Measurements from ENCODE around the gene UBR1.
A peak's percentile ranks its signal among the peaks of the same experiment; 100 is the strongest.
"Not testable (repeated sequence)": the region's sequence is repeated elsewhere in the genome, so short reads cannot be mapped to it uniquely, and the experiment has no call there.

The UBR1 gene

GRCh38 chr15:43105778-43106485, at the start of gene UBR1:
TSS of gene UBR1 (minus strand) at chr15:43106038. CDS start at chr15:43106022, 16 bp downstream.
- H3K36me3 Mint-ChIP-seq = peaks cover 27% of the 10 kb centered on the region
- peak within 1 kb of the TSS; percentile 96 for H3K4me3 Mint-ChIP-seq
- peak within 1 kb of the TSS; percentile 99 for H3K27ac Mint-ChIP-seq
- H3K9me3 Mint-ChIP-seq = no peaks in the 10 kb centered on the region
- ATAC-seq = peak; percentile 97
- H3K4me1 Mint-ChIP-seq = peaks cover 49% of the 10 kb centered on the region
- peak; percentile 72 to 94 for DNase-seq (ENCODE audit: low spot score in 2 of 2)

- no peak overlapping the region for H3K4me3 Mint-ChIP-seq
These were observed 47.4 kb upstream of the UBR1 start for GRCh38 chr15:43153269-43153668.

DNA sequence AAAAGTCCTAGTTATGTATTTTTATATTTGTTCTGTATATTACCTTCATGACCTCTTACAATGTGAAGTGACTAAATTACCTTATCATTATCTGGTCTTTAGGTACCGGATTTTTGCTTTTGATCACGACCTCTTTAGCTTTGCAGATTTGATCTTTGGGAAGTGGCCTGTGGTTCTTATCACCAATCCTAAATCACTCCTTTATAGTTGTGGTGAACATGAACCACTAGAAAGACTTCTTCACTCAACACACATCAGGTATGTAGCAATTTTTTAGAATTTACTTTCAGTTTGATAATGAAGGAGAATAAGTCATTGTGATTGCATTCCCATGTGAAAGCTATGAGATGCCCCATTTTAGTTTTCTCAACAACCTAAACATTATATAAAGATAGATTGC, 45.9 kb upstream of the UBR1 start:
- Mint-ChIP-seq H3K36me3 (peaks cover 96% of the 10 kb centered on the region), H3K4me3 (no peak overlapping the region), H3K4me1 (peaks cover 15% of the 10 kb centered on the region), H3K9me3 (no peaks in the 10 kb centered on the region), H3K27ac (peak overlapping the region; percentile 77)
- ATAC-seq (peak; percentile 48), DNase-seq (ENCODE audit: low spot score in 2 of 2) (no peak)

More at GRCh38 chr15:43153269-43153668, 47.4 kb upstream of the UBR1 start:
- H3K27ac Mint-ChIP-seq = no peak overlapping the region
- H3K9me3 Mint-ChIP-seq = no peaks in the 10 kb centered on the region
- H3K4me1 Mint-ChIP-seq = peaks cover 15% of the 10 kb centered on the region
- H3K36me3 Mint-ChIP-seq = peaks cover 96% of the 10 kb centered on the region
- ATAC-seq (no peak), DNase-seq (ENCODE audit: low spot score in 2 of 2) (no peak)

GRCh38 chr15:43150191-43150929, 44.5 kb upstream of the UBR1 start:
- peaks cover 15% of the 10 kb centered on the region for H3K4me1 Mint-ChIP-seq
- ATAC-seq = no peak
- H3K36me3 Mint-ChIP-seq = peaks cover 92% of the 10 kb centered on the region
- no peaks in the 10 kb centered on the region for H3K9me3 Mint-ChIP-seq
- H3K27ac Mint-ChIP-seq = no peak overlapping the region
- H3K4me3 Mint-ChIP-seq = no peak overlapping the region
- no peak for DNase-seq (ENCODE audit: low spot score in 2 of 2)

GRCh38 chr15:43146184-43146583, 40.3 kb upstream of the UBR1 start:
- no peak for ATAC-seq
- DNase-seq (ENCODE audit: low spot score in 2 of 2) = no peak
- Mint-ChIP-seq H3K36me3 (peaks cover 68% of the 10 kb centered on the region), H3K27ac (no peak overlapping the region), H3K9me3 (no peaks in the 10 kb centered on the region), H3K4me1 (peaks cover 16% of the 10 kb centered on the region), H3K4me3 (no peak overlapping the region)

DNA sequence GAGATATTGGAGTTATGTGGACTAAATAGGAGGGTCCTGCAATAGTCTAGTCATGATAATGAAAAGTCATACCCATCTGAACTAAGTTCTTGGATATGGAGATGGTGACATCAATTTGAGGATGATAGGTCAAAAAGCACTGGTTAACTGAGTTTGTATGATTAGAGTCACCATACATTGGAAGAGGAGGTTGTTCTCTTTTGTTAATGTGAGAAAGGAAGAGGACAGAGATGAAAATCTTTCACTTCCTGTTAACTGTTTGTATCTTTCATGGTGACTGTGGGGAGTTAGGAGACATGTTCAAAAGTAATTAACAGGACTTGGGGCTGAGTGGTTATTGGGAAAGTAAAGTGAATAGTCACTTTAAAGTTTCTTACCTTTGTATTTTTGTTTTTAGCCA, 38.7 kb upstream of the UBR1 start:
- peak overlapping the region; percentile 38 for H3K27ac Mint-ChIP-seq
- peaks cover 69% of the 10 kb centered on the region for H3K36me3 Mint-ChIP-seq
- ATAC-seq (no peak), DNase-seq (ENCODE audit: low spot score in 2 of 2) (no peak)
- H3K4me3 Mint-ChIP-seq = no peak overlapping the region
- no peaks in the 10 kb centered on the region for H3K9me3 Mint-ChIP-seq
- H3K4me1 Mint-ChIP-seq = peaks cover 15% of the 10 kb centered on the region

- Mint-ChIP-seq H3K4me3 (no peak overlapping the region), H3K27ac (no peak overlapping the region), H3K9me3 (no peaks in the 10 kb centered on the region), H3K4me1 (peaks cover 22% of the 10 kb centered on the region), H3K36me3 (peaks cover 69% of the 10 kb centered on the region)
- DNase-seq (ENCODE audit: low spot score in 2 of 2) (no peak), ATAC-seq (peak; percentile 62)
These were observed 37.5 kb upstream of the UBR1 start for GRCh38 chr15:43143203-43143941.

DNA sequence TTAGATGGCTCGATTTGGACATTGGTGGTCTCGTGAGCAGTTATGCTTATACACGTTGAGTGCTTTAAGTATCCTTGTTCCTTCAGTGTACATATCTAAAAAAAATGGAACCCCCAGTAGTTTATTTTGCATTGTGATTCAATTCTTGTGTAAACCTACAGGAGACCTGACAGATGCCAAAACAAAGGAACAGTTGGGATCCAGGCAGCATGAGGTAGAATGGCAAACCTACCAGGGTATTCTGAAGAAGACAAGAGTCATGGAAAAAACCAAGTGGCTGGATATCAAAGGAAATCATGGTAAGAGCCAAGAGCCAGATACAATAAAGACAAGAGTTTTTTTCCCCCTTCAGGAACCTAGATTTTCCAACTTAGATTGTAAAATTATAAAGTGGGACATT, 29.5 kb upstream of the UBR1 start:
- H3K4me3 Mint-ChIP-seq = peak overlapping the region; percentile 82
- no peaks in the 10 kb centered on the region for H3K9me3 Mint-ChIP-seq
- peaks cover 36% of the 10 kb centered on the region for H3K4me1 Mint-ChIP-seq
- no peak for ATAC-seq
- no peak overlapping the region for H3K27ac Mint-ChIP-seq
- H3K36me3 Mint-ChIP-seq = peaks cover 53% of the 10 kb centered on the region
- no peak for DNase-seq (ENCODE audit: low spot score in 2 of 2)

DNA sequence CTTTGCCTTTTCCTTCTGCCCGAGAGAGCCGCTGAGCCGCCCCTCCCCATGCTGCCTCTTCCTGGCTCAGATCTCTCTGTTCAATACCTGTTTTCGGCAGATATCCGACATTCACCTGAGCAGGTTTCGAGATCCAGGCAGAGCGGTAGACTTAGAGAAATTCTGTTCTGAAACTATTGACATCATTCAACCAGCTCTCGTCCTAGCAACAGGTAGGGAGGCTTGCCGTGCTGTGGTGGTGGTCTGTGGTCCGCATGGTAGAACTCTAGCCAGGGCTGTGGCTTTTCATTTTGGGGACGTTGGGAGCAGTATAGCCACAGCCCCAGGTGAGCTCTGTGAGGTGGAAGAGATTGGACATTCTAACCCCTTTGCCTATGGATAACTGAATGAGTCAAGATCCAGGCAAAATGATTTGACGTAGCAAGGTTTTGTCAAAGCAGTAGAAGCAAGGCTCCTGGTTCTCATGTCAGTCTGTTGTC, 28.4 kb upstream of the UBR1 start:
- peak; percentile 22 for ATAC-seq
- Mint-ChIP-seq H3K36me3 (peaks cover 41% of the 10 kb centered on the region), H3K27ac (peak overlapping the region; percentile 95), H3K4me1 (peaks cover 34% of the 10 kb centered on the region), H3K9me3 (no peaks in the 10 kb centered on the region), H3K4me3 (peak overlapping the region; percentile 82)
- peak in 1 of 2 donors; percentile 54 for DNase-seq (ENCODE audit: low spot score in 2 of 2)

- Mint-ChIP-seq H3K36me3 (peaks cover 35% of the 10 kb centered on the region), H3K4me3 (peak within 1 kb of the TSS; percentile 82), H3K4me1 (peaks cover 30% of the 10 kb centered on the region), H3K27ac (peak within 1 kb of the TSS; percentile 95), H3K9me3 (no peaks in the 10 kb centered on the region)
- peak; percentile 47 to 87 for DNase-seq (ENCODE audit: low spot score in 2 of 2)
- peak; percentile 92 for ATAC-seq
These were observed 27.8 kb upstream of the UBR1 start, which contains the start of gene TMEM62 for GRCh38 chr15:43133430-43134156. TSS of gene TMEM62 (plus strand) at chr15:43133586. CDS start at chr15:43133803, 217 bp downstream.

DNA sequence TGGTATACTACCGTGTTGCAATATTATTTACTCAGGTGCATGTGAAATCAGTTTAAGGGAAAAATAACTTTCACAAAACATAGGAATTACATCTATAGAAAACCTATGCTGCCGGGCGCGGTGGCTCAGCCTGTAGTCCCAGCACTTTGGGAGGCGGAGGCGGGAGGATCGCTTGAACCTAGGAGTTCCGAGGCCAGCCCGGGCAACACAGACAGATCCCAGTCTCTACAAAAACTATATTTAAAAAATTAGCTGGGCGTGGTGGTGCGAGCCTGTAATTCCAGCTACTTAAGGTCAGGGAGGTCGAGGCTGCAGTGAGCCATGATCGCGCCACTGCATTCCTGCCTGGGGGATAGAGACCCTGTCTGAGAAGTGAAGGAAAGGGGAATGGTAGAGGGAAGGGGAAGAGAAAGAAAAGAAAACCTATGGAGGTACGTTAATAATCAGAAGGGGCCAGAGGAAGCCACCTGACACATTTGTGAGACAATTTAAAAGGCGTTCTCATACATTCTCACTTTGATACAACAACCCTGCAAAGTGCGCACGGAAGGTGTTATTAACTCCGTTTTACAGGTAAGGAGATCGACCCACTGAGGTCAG, 27.1 kb upstream of the UBR1 start:
- no peaks in the 10 kb centered on the region for H3K9me3 Mint-ChIP-seq
- peak overlapping the region; percentile 95 for H3K27ac Mint-ChIP-seq
- ATAC-seq (no peak), DNase-seq (ENCODE audit: low spot score in 2 of 2) (no peak)
- H3K4me3 Mint-ChIP-seq = peak overlapping the region; percentile 82
- H3K36me3 Mint-ChIP-seq = peaks cover 28% of the 10 kb centered on the region
- peaks cover 25% of the 10 kb centered on the region for H3K4me1 Mint-ChIP-seq

DNA sequence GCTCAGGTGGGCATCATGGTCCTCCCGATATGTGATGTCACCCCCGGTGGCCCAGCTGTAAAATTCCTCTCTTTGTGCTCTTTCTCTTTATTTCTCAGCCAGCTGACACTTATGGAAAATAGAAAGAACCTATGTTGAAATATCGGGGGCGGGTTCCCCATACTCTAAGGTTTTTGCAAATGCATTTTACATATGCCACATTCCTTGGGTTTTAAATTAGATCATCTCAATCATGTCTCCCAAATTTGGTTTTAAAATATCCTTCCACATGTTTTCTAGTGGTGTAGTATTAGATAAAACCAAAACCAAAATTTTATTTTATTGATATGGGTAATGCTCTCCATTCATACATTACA, 23.1 kb upstream of the UBR1 start:
- no peak for DNase-seq (ENCODE audit: low spot score in 2 of 2)
- ATAC-seq = no peak
- Mint-ChIP-seq H3K27ac (no peak overlapping the region), H3K36me3 (no peaks in the 10 kb centered on the region), H3K4me3 (no peak overlapping the region), H3K9me3 (no peaks in the 10 kb centered on the region), H3K4me1 (peaks cover 7% of the 10 kb centered on the region)

GRCh38 chr15:43128174-43128979, 22.5 kb upstream of the UBR1 start:
- ATAC-seq; H3K9me3 Mint-ChIP-seq; H3K36me3 Mint-ChIP-seq; H3K4me3 Mint-ChIP-seq; H3K27ac Mint-ChIP-seq; DNase-seq (ENCODE audit: low spot score in 2 of 2): not testable (repeated sequence)
- peaks cover 12% of the 10 kb centered on the region for H3K4me1 Mint-ChIP-seq

GRCh38 chr15:43127752-43128151, 21.9 kb upstream of the UBR1 start:
- DNase-seq (ENCODE audit: low spot score in 2 of 2) (no peak), ATAC-seq (no peak)
- Mint-ChIP-seq H3K4me1 (peaks cover 13% of the 10 kb centered on the region), H3K9me3 (no peaks in the 10 kb centered on the region), H3K36me3 (no peaks in the 10 kb centered on the region), H3K4me3 (no peak overlapping the region), H3K27ac (no peak overlapping the region)
